Esophagus muscularis mucosa (tissue), 4 donors: Measurements from ENCODE around the gene OSBPL3. TPM values are rescaled to one million over a fixed set of nuclear protein-coding genes. Genes with fewer than 3 reads are reported as not detected.

Experiments used
- DNase-seq: peaks from one replicate; pipeline ENCODE4 v3.0.0-alpha.2; 2017; ENCODE audit errors: extremely low spot score
- H3K27ac ChIP-seq, 4 donors: fragments of 200-600 bp; sonication (generic); replicated peaks in 1 of 4; 1 replicate in 3 of 4; 2 replicates in 1 of 4; pipeline ENCODE4 v1.5.1; 2016 to 2019; ENCODE audit warnings: mild to moderate bottlenecking in 1 of 4
- H3K27me3 ChIP-seq, 4 donors: fragments of 200-600 bp; sonication (generic); one replicate each; pipeline versions ENCODE4 v1.5.1 to v1.6.0; 2016 to 2019
- H3K36me3 ChIP-seq, 4 donors: fragments of 200-600 bp; sonication (generic); one replicate each; pipeline ENCODE4 v1.5.1; 2016 to 2019
- H3K4me1 ChIP-seq, 4 donors: fragments of 200-600 bp; sonication (generic); one replicate each; pipeline ENCODE4 v1.5.1; 2016 to 2019
- H3K4me3 ChIP-seq, 4 donors: fragments of 200-600 bp; sonication (generic); 1 replicate in 2 of 4; 2 replicates in 2 of 4; pipeline ENCODE4 v1.5.1; 2016 to 2019; ENCODE audit warnings: mild to moderate bottlenecking in 4 of 4, moderate library complexity in 1 of 4
- H3K9me3 ChIP-seq, 4 donors: fragments of 200-600 bp; sonication (generic); 1 replicate in 3 of 4; 2 replicates in 1 of 4; pipeline ENCODE4 v1.5.1; 2016 to 2019
- EP300 ChIP-seq: sonication (generic); formaldehyde crosslinking; IDR thresholded peaks from one replicate; pipeline ENCODE4 v1.6.1; 2017; ENCODE audit warnings: antibody characterized with exemption
- POLR2A ChIP-seq: fragments of 450-650 bp; IDR thresholded peaks from one replicate; pipeline ENCODE4 v1.6.1; 2017; ENCODE audit warnings: antibody characterized with exemption, moderate library complexity, mild to moderate bottlenecking, low read depth
- POLR2AphosphoS5 ChIP-seq, 2 donors: sonication (generic); formaldehyde crosslinking; IDR thresholded peaks; one replicate each; pipeline ENCODE4 v1.6.1; 2017; ENCODE audit warnings: antibody characterized with exemption in 2 of 2
- WGBS: methylation state at CpG from one replicate; pipeline ENCODE4 v1.1.5; 2018; 5-methylcytosine and 5-hydroxymethylcytosine counted together
- intact Hi-C: fragments of 100-400 bp; cut with DNase I; formaldehyde crosslinking; loops from one replicate; pipeline ENCODE4 v1.15.1; 2023
- total RNA-seq, 4 donors: library from RNA; depleted of rRNA; stranded (reverse); fragments of >200 nt; gene quantifications; one replicate each; pipeline versions ENCODE4 v1.1.0 to v1.2.1, GENCODE V29; 2016
- TF ChIP-seq, protein P1 (sequence below), 3 experiments: fragments of 200-600 bp in 2 of 3; fragments of 450-650 bp in 1 of 3; sonication (generic) in 2 of 3; IDR thresholded peaks; one replicate each; pipeline ENCODE4 v1.5.1; 2017 to 2019; ENCODE audit warnings: antibody characterized with exemption in 3 of 3, mild to moderate bottlenecking in 2 of 3, moderate library complexity in 1 of 3

The OSBPL3 gene
- total RNA-seq, 4 donors from 2014 or later, result 2.6 to 4.6 (median 3.3) TPM

DNA sequence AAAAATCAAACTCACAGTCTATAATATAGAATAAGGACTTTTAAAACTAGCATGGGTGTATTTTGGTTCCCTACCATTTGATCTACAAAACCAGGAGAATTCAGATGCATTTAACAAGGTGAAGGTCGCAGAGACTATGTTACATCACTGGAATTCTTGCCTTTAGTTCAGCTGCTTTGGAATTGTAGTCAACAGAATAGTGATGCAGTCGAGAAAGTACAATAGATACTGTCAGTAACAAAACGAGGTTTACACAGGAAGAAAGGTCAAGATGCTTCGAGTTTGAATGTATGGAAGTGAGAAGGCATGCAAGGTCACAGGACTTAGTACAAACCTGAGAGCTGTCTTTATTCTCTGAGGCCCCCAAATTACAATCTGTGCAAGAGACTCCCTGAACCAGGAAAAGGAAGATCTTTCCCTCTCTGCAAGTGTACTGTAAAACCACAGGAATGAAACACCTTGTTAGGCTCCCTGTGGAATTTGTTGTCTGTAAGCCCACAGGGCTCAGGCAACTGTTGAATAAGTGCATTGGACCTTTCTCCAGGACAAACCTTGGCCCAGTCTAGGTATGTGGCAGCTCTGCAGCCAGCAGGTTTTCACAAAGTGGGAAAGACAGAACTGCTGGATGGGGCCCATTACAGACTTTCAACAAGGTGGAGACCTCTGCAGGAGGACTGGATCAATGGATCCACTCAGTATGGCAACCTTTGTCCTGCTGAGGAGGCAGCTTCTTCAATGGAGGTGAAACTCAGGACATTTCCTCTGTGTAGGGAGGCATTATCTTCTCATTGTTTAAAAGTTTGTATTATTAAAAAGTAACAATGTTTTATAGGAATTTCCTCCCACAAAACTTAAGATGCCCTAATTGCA lies 121.6 kb downstream of the OSBPL3 start:
- TF ChIP-seq POLR2AphosphoS5 (IDR thresholded peaks at IDR 0.05) (no peak), EP300 (no peak), POLR2A (no peak)
- TF ChIP-seq, protein P1, sequence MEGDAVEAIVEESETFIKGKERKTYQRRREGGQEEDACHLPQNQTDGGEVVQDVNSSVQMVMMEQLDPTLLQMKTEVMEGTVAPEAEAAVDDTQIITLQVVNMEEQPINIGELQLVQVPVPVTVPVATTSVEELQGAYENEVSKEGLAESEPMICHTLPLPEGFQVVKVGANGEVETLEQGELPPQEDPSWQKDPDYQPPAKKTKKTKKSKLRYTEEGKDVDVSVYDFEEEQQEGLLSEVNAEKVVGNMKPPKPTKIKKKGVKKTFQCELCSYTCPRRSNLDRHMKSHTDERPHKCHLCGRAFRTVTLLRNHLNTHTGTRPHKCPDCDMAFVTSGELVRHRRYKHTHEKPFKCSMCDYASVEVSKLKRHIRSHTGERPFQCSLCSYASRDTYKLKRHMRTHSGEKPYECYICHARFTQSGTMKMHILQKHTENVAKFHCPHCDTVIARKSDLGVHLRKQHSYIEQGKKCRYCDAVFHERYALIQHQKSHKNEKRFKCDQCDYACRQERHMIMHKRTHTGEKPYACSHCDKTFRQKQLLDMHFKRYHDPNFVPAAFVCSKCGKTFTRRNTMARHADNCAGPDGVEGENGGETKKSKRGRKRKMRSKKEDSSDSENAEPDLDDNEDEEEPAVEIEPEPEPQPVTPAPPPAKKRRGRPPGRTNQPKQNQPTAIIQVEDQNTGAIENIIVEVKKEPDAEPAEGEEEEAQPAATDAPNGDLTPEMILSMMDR (IDR thresholded peaks at IDR 0.05), result no peak
- no peaks in the 10 kb centered on the region for H3K9me3 ChIP-seq
- WGBS, result 68% methylated on average over 4 of the region's 4 CpGs
- no peak for DNase-seq
- no peak overlapping the region for H3K4me3 ChIP-seq
- intact Hi-C loops, result no loop called here
- no peaks in the 10 kb centered on the region for H3K27me3 ChIP-seq
- H3K36me3 ChIP-seq, result peaks cover 0 to 9% (median 5%) of the 10 kb centered on the region in 4 donors
- no peaks in the 10 kb centered on the region for H3K4me1 ChIP-seq
- H3K27ac ChIP-seq, result no peak overlapping the region

DNA sequence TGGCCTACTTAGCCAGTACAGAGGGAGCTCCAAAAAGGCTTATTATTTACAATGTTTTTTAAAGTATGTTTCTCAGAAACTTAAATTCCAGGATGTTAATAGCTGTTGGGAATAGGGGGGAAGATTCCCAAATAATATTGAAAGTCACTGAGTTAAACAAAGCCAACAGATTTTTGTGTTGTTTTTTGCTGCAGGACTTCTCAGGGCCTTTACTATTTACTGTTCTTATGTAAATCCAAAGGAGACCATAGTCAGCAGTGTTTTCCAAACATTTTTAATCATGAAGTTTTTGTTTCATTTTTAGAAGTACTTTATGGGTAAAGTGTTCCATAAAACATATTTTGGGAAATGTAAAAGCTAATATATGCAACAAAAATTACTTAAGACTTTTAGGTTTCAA lies 122.4 kb downstream of the OSBPL3 start:
- no peak for DNase-seq
- no peaks in the 10 kb centered on the region for H3K27me3 ChIP-seq
- H3K9me3 ChIP-seq, result no peaks in the 10 kb centered on the region
- H3K36me3 ChIP-seq, result peaks cover 0 to 2% (median under 1%) of the 10 kb centered on the region in 4 donors
- no peak overlapping the region for H3K27ac ChIP-seq
- intact Hi-C loops, result no loop called here
- H3K4me1 ChIP-seq, result no peaks in the 10 kb centered on the region
- TF ChIP-seq POLR2A, result no peak
- TF ChIP-seq POLR2AphosphoS5 (IDR thresholded peaks at IDR 0.05), result no peak
- no peak for TF ChIP-seq EP300
- TF ChIP-seq, protein P1 (IDR thresholded peaks at IDR 0.05), result no peak
- H3K4me3 ChIP-seq, result no peak overlapping the region

DNA sequence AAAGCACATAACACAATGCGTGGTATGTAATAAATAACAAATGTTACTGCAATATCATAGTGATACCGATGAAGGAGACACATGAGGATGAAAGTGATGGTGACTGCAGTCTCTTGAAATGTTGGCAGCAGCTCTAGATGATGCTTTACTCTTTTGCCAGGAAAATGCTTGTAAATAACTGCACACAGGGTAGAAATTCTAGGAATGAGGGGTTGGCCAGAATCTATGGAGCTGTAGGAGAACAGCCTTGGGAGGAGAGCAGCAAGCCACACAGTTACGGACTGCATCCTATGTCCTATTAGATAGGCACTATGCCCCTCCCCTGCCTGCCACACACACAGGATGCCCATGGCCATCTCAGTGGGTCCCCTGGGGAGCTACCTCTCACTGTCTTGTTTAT lies 125.1 kb downstream of the OSBPL3 start:
- no peak for TF ChIP-seq EP300
- TF ChIP-seq, protein P1 (IDR thresholded peaks at IDR 0.05), result no peak
- no peak for TF ChIP-seq POLR2A
- TF ChIP-seq POLR2AphosphoS5 (IDR thresholded peaks at IDR 0.05), result no peak
- H3K4me3 ChIP-seq, result no peak overlapping the region

DNA sequence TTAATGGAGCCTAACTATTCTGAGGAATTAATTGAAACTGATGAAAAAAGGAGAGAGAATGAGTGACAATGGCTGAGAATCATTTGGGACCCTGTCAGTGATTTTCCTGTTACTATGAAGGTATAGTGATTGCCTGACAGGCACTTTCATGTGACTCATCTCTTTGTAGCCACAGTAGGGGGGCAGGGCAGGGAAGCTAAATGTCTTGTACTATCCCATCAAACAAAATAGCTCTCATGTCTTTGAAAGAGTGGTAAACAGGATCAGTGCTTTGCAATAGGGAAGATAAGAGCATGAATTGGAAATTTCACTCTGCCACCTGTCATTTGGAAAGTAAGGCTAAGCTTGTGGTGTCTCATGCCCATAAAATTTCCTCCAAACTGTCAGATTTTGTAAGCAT lies 128.2 kb downstream of the OSBPL3 start:
- no peaks in the 10 kb centered on the region for H3K27me3 ChIP-seq
- DNase-seq, result no peak
- H3K4me3 ChIP-seq, result no peak overlapping the region
- peaks cover 0 to 9% (median 2%) of the 10 kb centered on the region in 4 donors for H3K36me3 ChIP-seq
- TF ChIP-seq, protein P1 (IDR thresholded peaks at IDR 0.05), result no peak
- TF ChIP-seq POLR2A (no peak), EP300 (no peak), POLR2AphosphoS5 (IDR thresholded peaks at IDR 0.05) (no peak)
- H3K4me1 ChIP-seq, result no peaks in the 10 kb centered on the region
- intact Hi-C loops, result no loop called here
- no peak overlapping the region for H3K27ac ChIP-seq
- no peaks in the 10 kb centered on the region for H3K9me3 ChIP-seq

More for the DNA sequence above, 125.1 kb downstream of the OSBPL3 start:
- no peak for DNase-seq
- H3K36me3 ChIP-seq, result peaks cover 0 to 5% (median 0%) of the 10 kb centered on the region in 4 donors
- WGBS, result 95% methylated on average over 3 of the region's 3 CpGs
- no peaks in the 10 kb centered on the region for H3K9me3 ChIP-seq
- no peak overlapping the region for H3K27ac ChIP-seq
- H3K4me1 ChIP-seq, result no peaks in the 10 kb centered on the region
- intact Hi-C loops, result no loop called here
- H3K27me3 ChIP-seq, result no peaks in the 10 kb centered on the region
